Activated CD8-positive, alpha-beta T cell treated with anti-CD3 and anti-CD28 coated beads, Interleukin-2, amount 10 ng/mL, durations not matched to agents 7 days and 5 days (primary cell): ENCODE data around the gene PKNOX2. TPM values are rescaled to one million over a fixed set of nuclear protein-coding genes. Genes with fewer than 3 reads are reported as not detected.
"Not testable (repeated sequence)": the region's sequence is repeated elsewhere in the genome, so short reads cannot be mapped to it uniquely, and the experiment has no call there.

Source experiments
- ATAC-seq: fragments of 150-1000 bp; cut with Tn5 transposase; one replicate; pipeline ENCODE4 v1.10.0; 2021; ENCODE audit warnings: moderate library complexity
- CTCF ChIA-PET: fragments of 350-600 bp; sonication (Branson Sonifier 250); formaldehyde crosslinking; loops from one replicate; lab custom pipeline; 2021; ENCODE audit warnings: antibody characterized with exemption; lab: Charles Lee
- POLR2A ChIA-PET: fragments of 350-600 bp; sonication (Branson Sonifier 250); formaldehyde crosslinking; loops from one replicate; lab custom pipeline; 2021; ENCODE audit warnings: antibody characterized with exemption; lab: Charles Lee
- DNase-seq: peaks from one replicate; pipeline ENCODE4 v3.0.0-alpha.2; 2020
- H3K27ac Mint-ChIP-seq: one replicate; pipeline ENCODE4 v1.8.0; 2021; ENCODE audit warnings: mild to moderate bottlenecking, mixed read lengths
- H3K27me3 Mint-ChIP-seq: one replicate; pipeline ENCODE4 v1.8.0; 2021; ENCODE audit warnings: low read depth, mixed read lengths
- H3K36me3 Mint-ChIP-seq: one replicate; pipeline ENCODE4 v1.8.0; 2021; ENCODE audit warnings: low read depth, mixed read lengths
- H3K4me1 Mint-ChIP-seq: one replicate; pipeline ENCODE4 v1.8.0; 2021; ENCODE audit warnings: low read depth, mixed read lengths
- H3K4me3 Mint-ChIP-seq: one replicate; pipeline ENCODE4 v1.8.0; 2021; ENCODE audit warnings: mild to moderate bottlenecking, mixed read lengths
- H3K9me3 Mint-ChIP-seq: one replicate; pipeline ENCODE4 v1.8.0; 2022; ENCODE audit warnings: mixed read lengths; ENCODE audit not compliant: insufficient read depth
- total RNA-seq, 2 experiments: library from RNA; stranded (reverse); gene quantifications; one replicate each; pipeline ENCODE4 v1.2.3, GENCODE V29; 2021

PKNOX2 gene
- total RNA-seq, 2 experiments from 2014 or later: not detected

DNA sequence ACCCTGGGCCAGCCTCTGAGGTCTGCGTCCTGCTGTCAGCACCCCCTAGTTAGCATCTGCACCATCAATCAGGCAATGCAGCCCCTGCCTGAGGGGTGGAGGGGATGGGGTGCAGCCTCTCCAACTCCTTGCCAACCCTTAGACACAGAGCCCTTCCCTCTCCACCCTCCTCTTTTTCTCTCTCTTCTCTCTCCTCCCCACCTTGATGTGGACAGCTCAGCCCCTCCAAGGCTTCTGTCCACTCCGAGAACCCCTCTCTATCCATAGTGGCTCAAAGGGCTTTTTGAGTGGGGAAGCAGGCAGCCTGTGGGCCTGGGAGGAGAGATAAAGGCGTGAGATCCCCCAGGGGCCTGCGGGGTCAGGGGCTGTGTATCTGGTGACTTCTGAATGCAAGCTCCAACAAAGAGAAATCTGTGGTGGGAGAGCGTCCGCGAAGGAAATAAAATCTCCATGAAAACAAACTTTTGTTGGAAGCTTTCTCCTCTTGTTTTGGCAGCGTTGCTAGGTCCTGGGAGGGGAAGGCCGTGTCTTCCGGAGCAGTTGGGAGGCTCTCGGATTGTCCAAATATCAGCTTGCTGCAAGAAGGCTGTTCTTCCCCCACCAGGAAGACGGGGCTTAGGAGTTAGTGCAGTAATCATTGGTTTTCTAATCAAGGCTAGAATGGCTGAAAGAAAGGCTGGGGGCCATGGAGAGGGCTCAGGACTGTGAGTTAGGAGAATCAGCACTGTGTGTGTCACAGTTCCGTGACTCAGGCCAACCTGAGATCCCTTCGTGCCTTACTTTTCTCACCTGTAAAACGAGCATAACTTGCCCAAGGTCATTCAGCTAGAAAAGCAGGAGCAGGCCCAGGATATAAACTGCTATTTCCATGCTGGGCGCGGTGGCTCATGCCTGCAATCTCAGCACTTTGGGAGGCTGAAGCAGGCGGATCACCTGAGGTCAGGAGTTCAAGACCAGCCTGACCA lies 50.3 kb downstream of the PKNOX2 start:
- ChIA-PET POLR2A (no interaction called here), CTCF (no interaction called here)
- Mint-ChIP-seq H3K9me3 (no peaks in the 10 kb centered on the region), H3K4me3 (no peak overlapping the region), H3K36me3 (no peaks in the 10 kb centered on the region), H3K27ac (no peak overlapping the region), H3K27me3 (peaks cover 21% of the 10 kb centered on the region), H3K4me1 (no peaks in the 10 kb centered on the region)
- ATAC-seq (no peak), DNase-seq (no peak)

DNA sequence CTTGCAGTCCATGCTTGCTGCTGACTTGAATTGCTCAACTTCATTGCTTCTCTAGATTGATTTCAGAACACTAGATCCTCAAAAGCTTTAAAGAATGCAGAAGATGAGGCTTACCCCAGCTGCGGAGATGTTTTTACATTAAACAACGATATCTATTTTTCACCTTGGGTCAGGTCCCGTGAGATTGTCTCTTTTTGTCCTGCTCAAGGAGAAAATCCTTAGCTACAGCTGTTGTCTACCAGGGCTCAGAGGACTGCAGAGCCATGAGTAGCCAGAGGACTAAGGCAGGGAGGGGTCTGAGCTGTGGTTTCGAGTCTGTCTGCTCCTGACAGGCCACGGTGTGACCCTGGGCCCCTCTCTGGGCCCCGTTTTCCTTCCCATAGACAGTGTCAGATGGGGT lies 51.4 kb downstream of the PKNOX2 start:
- ChIA-PET CTCF (no interaction called here), POLR2A (no interaction called here)
- ATAC-seq (no peak), DNase-seq (no peak)
- Mint-ChIP-seq H3K27ac (no peak overlapping the region), H3K4me1 (no peaks in the 10 kb centered on the region), H3K4me3 (no peak overlapping the region), H3K27me3 (peaks cover 21% of the 10 kb centered on the region), H3K9me3 (no peaks in the 10 kb centered on the region), H3K36me3 (no peaks in the 10 kb centered on the region)

DNA sequence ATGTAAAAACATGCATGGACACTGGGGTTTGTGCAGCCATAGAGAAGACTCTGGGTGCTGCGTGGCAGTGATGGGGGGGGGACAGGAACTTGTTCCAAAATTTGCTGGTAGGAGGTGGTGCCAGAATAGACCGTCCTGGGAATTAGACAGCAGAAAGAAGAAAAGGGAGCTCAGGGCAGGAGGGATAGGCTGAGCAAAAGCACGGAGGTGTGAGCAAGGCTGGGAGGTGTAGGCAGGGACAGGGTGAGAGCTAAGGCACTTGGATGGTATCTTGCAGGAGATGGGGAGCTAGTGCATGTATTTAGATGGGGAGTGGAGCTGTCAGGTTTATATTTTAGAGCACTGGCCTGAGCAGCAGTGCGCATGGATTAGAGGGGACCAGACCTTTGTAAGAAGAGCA lies 53.8 kb downstream of the PKNOX2 start:
- ATAC-seq: no peak
- DNase-seq: no peak
- POLR2A ChIA-PET: no interaction called here
- CTCF ChIA-PET: no interaction called here
- peaks cover 19% of the 10 kb centered on the region for H3K27me3 Mint-ChIP-seq
- H3K4me1 Mint-ChIP-seq: no peaks in the 10 kb centered on the region
- H3K36me3 Mint-ChIP-seq: no peaks in the 10 kb centered on the region
- H3K9me3 Mint-ChIP-seq: no peaks in the 10 kb centered on the region
- H3K4me3 Mint-ChIP-seq: no peak overlapping the region
- H3K27ac Mint-ChIP-seq: no peak overlapping the region

DNA sequence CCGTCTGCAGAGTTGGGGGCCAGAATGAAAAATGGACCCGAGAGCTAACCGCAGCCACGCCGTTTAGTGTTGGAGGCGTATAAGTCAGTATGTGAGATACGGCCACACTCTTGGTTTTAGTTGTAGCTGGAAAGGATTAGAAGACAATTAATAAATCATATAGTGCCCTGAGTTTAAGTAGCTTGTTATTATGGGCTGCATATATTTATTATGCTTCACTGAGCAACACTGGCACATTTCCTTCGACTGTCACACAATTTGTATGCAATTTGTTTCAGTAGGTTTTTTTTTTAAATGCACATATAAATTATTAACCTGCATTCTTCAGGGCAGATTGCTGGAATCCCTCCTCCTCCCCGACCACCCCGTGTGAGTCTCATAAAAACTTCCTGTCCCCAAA lies 56.9 kb downstream of the PKNOX2 start:
- POLR2A ChIA-PET: no interaction called here
- Mint-ChIP-seq H3K4me1 (no peaks in the 10 kb centered on the region), H3K9me3 (no peaks in the 10 kb centered on the region), H3K27me3 (peaks cover 20% of the 10 kb centered on the region), H3K36me3 (no peaks in the 10 kb centered on the region), H3K4me3 (no peak overlapping the region), H3K27ac (no peak overlapping the region)
- ATAC-seq: no peak
- DNase-seq: no peak
- CTCF ChIA-PET: no interaction called here

DNA sequence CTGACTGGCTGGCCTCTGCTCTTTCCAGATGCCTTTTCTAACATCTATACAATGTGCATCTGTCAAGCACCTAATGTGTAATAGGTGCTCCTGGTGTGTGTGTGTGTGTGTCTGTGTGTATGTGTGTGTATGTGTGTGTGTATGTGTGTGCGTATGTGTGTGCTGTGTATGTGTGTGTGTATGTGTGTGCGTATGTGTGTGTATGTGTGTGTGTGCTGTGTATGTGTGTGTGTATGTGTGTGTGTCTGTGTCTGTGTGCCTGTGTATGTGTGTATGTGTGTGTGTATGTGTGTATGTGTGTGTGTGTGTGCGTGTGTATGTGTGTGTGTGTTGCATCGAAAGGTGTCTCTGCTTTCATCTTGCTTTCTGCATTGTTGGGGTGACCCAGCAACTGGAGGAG lies 57.9 kb downstream of the PKNOX2 start:
- H3K9me3 Mint-ChIP-seq: no peaks in the 10 kb centered on the region
- ChIA-PET POLR2A (no interaction called here), CTCF (no interaction called here)
- no peak overlapping the region for H3K27ac Mint-ChIP-seq
- peaks cover 17% of the 10 kb centered on the region for H3K27me3 Mint-ChIP-seq
- DNase-seq: no peak
- H3K4me3 Mint-ChIP-seq: no peak overlapping the region
- H3K36me3 Mint-ChIP-seq: no peaks in the 10 kb centered on the region
- no peak for ATAC-seq
- H3K4me1 Mint-ChIP-seq: no peaks in the 10 kb centered on the region

DNA sequence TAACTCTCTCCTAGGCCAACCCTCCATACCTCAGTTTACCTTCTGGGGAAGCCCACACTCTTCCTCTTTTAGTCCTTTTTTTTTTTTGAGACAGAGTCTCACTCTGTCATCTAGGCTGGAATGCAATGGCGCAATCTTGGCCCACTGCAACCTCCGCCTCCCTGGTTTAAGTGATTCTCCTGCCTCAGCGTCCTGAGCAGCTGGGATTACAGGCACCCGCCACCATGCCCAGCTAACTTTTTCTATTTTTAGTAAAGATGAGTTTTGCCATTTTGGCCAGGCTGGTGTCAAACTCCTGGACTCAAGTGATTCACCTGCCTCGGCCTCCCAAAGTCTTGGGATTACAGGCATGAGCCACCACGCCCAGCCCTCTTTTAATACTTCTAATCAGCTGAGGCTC lies 58.6 kb downstream of the PKNOX2 start:
- H3K27ac Mint-ChIP-seq, CTCF ChIA-PET, H3K9me3 Mint-ChIP-seq, POLR2A ChIA-PET, H3K36me3 Mint-ChIP-seq, H3K4me1 Mint-ChIP-seq, ATAC-seq, DNase-seq, H3K4me3 Mint-ChIP-seq: not testable (repeated sequence)
- H3K27me3 Mint-ChIP-seq: peaks cover 16% of the 10 kb centered on the region

DNA sequence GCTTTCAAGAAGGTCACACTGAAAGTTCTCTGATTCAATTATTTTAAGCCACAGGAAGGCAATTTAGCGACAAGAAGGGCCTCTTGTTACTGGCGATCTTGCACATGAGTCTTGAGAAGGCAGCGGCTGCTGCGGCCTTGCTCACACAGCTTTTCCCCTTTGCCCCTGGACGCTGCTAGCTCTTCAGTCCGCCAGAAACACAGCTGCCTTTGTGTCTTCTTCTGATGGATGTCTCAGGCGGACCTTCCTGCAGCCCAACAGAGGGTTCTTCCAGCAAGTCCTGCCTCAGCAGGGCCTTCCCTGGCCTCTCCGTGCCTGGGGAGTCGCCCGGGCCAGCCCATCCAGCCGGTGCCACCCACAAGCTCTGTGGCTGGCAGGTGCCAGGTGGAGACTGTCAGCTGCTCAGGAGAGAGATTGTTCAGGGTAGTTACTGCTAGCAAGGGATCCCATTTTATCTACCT lies 59.4 kb downstream of the PKNOX2 start:
- ChIA-PET POLR2A (no interaction called here), CTCF (no interaction called here)
- H3K4me3 Mint-ChIP-seq: no peak overlapping the region
- no peak for DNase-seq
- H3K36me3 Mint-ChIP-seq: no peaks in the 10 kb centered on the region
- H3K9me3 Mint-ChIP-seq: no peaks in the 10 kb centered on the region
- no peaks in the 10 kb centered on the region for H3K4me1 Mint-ChIP-seq
- peaks cover 10% of the 10 kb centered on the region for H3K27me3 Mint-ChIP-seq
- no peak for ATAC-seq
- no peak overlapping the region for H3K27ac Mint-ChIP-seq

DNA sequence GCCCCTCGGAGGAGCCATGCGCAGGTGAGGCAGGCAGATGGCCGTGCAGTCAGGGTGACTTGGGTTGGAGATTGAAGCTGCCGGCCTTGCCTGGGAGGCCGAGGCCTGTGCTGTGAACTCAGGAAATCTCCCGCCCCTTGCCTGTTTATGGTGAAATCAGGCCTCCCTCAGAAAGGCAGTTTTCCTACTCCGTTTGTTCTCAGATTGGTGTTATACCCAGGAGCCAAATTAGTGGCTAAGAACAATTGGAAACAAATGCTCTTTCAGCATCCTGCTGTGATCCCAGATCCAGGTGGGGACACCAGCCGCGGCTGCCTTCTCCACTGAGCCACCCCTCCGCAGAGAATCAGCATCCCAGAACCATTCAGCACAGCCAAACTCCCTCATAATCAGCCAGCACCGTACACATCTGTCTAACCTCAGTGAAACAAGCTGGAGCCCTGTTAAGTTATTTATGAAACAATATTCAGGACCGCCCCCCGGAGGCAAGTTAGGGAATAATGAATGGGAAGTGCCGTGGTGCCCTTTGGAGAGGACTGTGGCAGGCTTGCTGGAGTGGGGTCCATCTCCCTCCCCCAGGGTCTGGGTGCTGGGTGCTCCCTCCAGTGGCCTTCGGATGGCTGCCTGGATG lies 60.0 kb downstream of the PKNOX2 start:
- CTCF ChIA-PET: no interaction called here
- Mint-ChIP-seq H3K4me1 (no peaks in the 10 kb centered on the region), H3K9me3 (no peaks in the 10 kb centered on the region), H3K36me3 (no peaks in the 10 kb centered on the region), H3K4me3 (no peak overlapping the region), H3K27me3 (peaks cover 9% of the 10 kb centered on the region), H3K27ac (no peak overlapping the region)
- POLR2A ChIA-PET: no interaction called here
- no peak for DNase-seq
- no peak for ATAC-seq

DNA sequence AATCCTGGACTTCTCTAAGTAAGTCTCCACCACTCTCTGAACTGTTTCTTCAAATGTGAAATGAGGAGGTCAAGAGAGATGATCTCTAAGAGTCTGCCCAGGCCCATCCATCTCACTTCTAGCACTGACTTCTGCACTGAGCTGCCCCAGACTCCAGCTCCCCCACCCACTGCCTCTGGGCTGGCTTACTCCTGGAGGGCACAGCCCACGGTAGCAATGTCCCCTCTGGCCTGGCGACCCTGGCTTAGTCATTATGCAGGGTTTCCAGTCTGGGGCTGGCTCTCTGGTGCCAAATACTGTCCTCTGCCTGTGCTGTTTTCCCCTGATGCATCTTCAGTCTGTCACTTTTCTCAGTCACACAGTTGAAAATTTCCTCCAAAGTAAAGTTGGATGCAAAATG lies 60.9 kb downstream of the PKNOX2 start:
- Mint-ChIP-seq H3K36me3 (no peaks in the 10 kb centered on the region), H3K4me1 (no peaks in the 10 kb centered on the region), H3K27me3 (peaks cover 6% of the 10 kb centered on the region), H3K9me3 (no peaks in the 10 kb centered on the region), H3K27ac (no peak overlapping the region), H3K4me3 (no peak overlapping the region)
- DNase-seq (no peak), ATAC-seq (no peak)
- ChIA-PET POLR2A (interaction anchor here (0.6 kb wide), 1 partner anchor 179 kb away, joined by 3 read pairs; no protein-coding TSS in a partner anchor), CTCF (no interaction called here)

DNA sequence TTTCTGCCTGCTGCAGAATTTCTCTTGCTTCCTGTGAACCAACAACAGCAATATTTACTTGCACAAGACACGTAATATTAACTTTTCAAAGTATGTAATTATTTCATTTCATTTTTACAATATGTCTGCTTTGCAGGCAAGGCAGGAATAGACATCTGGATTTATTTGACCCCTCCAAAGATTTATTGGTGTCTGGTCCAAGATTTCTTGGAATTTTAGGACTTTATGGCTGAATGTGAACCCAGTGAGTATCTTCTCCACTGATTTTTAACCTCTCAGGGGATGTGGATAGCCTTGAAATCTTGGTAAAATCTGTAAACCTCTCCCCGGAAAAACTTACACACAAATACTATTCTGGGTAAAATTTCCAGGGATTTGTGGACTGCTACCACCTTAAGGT lies 61.5 kb downstream of the PKNOX2 start:
- ChIA-PET CTCF (no interaction called here), POLR2A (no interaction called here)
- Mint-ChIP-seq H3K27ac (no peak overlapping the region), H3K9me3 (no peaks in the 10 kb centered on the region), H3K4me3 (no peak overlapping the region), H3K36me3 (no peaks in the 10 kb centered on the region), H3K27me3 (peaks cover 6% of the 10 kb centered on the region), H3K4me1 (no peaks in the 10 kb centered on the region)
- ATAC-seq (no peak), DNase-seq (no peak)

DNA sequence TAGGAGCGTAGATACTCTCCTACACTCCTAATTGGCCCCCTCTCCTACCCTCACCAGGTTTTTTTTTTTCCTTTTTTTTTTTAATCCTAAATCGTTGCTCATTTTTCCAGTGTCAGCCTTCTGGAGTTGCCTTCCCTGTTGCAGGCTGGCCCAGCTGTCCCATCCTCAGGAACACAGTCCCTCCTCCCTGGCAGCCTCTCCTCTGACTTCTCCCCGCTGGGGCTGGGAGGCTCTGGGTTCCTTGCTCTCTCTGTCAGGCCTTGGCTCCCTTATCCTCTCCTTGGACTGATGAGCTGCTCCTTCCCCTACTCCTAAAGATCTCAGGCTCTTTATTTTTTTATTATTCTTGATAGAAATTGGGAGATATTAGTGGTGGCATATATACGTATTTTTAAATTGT lies 62.2 kb downstream of the PKNOX2 start:
- H3K9me3 Mint-ChIP-seq: no peaks in the 10 kb centered on the region
- DNase-seq (no peak), ATAC-seq (no peak)
- H3K27ac Mint-ChIP-seq: no peak overlapping the region
- ChIA-PET POLR2A (no interaction called here), CTCF (no interaction called here)
- no peaks in the 10 kb centered on the region for H3K36me3 Mint-ChIP-seq
- no peak overlapping the region for H3K4me3 Mint-ChIP-seq
- no peaks in the 10 kb centered on the region for H3K4me1 Mint-ChIP-seq
- H3K27me3 Mint-ChIP-seq: peaks cover 6% of the 10 kb centered on the region

DNA sequence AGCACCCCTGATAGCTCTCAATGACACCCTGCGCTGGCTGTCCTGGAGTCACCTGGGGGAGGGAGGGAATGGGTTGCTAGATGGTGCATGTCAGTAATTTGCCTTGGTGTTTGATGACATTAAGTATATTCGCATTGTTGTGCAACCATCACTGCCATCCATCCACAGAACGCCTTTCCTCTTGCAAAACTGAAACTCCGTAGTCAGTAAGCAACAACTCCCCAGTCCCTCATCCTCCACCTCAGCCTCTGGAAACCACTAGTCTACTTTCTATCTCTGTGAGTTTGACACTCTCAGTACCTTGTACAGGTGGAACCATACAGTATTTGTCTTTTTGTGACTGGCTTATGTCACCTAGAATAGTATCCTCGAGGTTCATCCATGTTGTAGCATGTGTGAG lies 62.6 kb downstream of the PKNOX2 start:
- Mint-ChIP-seq H3K9me3 (no peaks in the 10 kb centered on the region), H3K4me3 (no peak overlapping the region), H3K27me3 (peaks cover 6% of the 10 kb centered on the region), H3K36me3 (no peaks in the 10 kb centered on the region), H3K4me1 (no peaks in the 10 kb centered on the region), H3K27ac (no peak overlapping the region)
- DNase-seq (no peak), ATAC-seq (no peak)
- ChIA-PET POLR2A (no interaction called here), CTCF (no interaction called here)
